Rectal smooth muscle tissue (tissue), 1 donor: ENCODE measurements around the gene SRF.
"Not testable (repeated sequence)": the region's sequence is repeated elsewhere in the genome, so short reads cannot be mapped to it uniquely, and the experiment has no call there.

ENCODE experiments used
- H3K27ac ChIP-seq: one replicate; pipeline ENCODE4 v1.7.0; 2013; ENCODE audit warnings: low read depth, low read length, inconsistent platforms
- H3K27me3 ChIP-seq: one replicate; pipeline ENCODE4 v1.7.0; 2013; ENCODE audit warnings: low read length; ENCODE audit not compliant: control insufficient read depth, insufficient read depth
- H3K36me3 ChIP-seq: one replicate; pipeline ENCODE4 v1.7.0; 2013; ENCODE audit warnings: low read length; ENCODE audit not compliant: control insufficient read depth, insufficient read depth
- H3K4me1 ChIP-seq: one replicate; pipeline ENCODE4 v1.7.0; 2013; ENCODE audit warnings: low read length; ENCODE audit not compliant: control insufficient read depth, insufficient read depth
- H3K4me3 ChIP-seq: one replicate; pipeline ENCODE4 v1.7.0; 2013; ENCODE audit warnings: low read length
- H3K9ac ChIP-seq: one replicate; pipeline ENCODE4 v1.7.0; 2013; ENCODE audit warnings: low read length

SRF gene

DNA sequence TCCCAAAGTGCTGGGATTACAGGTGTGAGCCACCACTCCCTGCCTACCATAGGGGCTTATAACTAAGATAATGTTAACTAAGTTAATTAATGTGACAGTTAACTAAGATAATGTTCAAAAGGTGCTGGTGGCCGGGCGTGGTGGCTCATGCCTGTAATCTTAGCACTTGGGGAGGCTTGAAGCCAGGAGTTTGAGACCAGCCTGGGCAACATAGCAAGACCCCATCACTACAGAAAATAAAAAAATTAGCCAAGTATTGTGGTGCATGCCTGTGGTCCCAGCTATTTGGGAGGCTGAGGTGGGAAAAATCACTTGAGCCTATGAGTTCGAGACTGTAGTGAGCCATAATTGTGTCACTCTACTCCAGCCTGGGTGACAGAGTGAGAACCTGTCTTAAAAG is 32.8 kb upstream of the SRF start:
- Histone ChIP-seq H3K27ac (no peak overlapping the region), H3K9ac (no peak overlapping the region), H3K36me3 (no peaks in the 10 kb centered on the region), H3K4me3 (no peak overlapping the region), H3K27me3 (no peaks in the 10 kb centered on the region), H3K4me1 (peaks cover 3% of the 10 kb centered on the region)

GRCh38 chr6:43139973-43140372 is 31.1 kb upstream of the SRF start:
- not testable (repeated sequence) for H3K27ac ChIP-seq, H3K9ac ChIP-seq, H3K27me3 ChIP-seq, H3K4me3 ChIP-seq, H3K4me1 ChIP-seq, H3K36me3 ChIP-seq

DNA sequence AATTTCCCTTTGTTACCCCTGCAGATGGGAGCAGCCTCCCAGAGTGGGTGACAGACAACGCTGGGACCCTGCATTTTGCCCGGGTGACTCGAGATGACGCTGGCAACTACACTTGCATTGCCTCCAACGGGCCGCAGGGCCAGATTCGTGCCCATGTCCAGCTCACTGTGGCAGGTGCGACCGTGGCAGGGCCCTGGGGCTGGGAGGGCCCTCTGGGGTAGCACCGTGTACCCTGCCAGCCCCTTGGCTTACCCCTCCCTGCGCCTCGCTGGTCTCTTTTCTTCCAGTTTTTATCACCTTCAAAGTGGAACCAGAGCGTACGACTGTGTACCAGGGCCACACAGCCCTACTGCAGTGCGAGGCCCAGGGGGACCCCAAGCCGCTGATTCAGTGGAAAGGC is 29.4 kb upstream of the SRF start:
- Histone ChIP-seq H3K36me3 (no peaks in the 10 kb centered on the region), H3K27me3 (no peaks in the 10 kb centered on the region), H3K4me1 (peaks cover 10% of the 10 kb centered on the region), H3K27ac (no peak overlapping the region), H3K9ac (no peak overlapping the region), H3K4me3 (no peak overlapping the region)

DNA sequence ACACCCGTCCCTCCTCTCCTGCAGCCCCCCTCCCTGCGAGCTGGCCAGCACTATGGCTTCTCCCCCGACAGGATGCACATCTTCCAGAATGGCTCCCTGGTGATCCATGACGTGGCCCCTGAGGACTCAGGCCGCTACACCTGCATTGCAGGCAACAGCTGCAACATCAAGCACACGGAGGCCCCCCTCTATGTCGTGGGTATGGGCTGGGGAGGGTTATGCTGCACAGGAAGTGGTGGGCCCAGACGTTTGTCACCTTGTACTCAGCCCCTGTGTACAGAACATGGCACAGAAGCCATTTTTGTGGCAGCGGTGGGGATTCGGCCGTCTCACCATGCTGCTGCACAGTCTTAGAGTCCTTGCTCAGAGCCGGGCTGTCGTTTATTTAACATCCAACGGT is 29.0 kb upstream of the SRF start:
- Histone ChIP-seq H3K27me3 (no peaks in the 10 kb centered on the region), H3K4me3 (no peak overlapping the region), H3K4me1 (peaks cover 10% of the 10 kb centered on the region), H3K36me3 (no peaks in the 10 kb centered on the region), H3K9ac (no peak overlapping the region), H3K27ac (no peak overlapping the region)

- Histone ChIP-seq H3K36me3 (no peaks in the 10 kb centered on the region), H3K27me3 (no peaks in the 10 kb centered on the region), H3K4me1 (peaks cover 10% of the 10 kb centered on the region), H3K27ac (peak overlapping the region; percentile 41), H3K4me3 (peak overlapping the region; percentile 2), H3K9ac (peak overlapping the region; percentile 3)
Observed at GRCh38 chr6:43143235-43144128, 27.6 kb upstream of the SRF start.

GRCh38 chr6:43144879-43145278 is 26.2 kb upstream of the SRF start:
- Histone ChIP-seq H3K4me1 (peaks cover 10% of the 10 kb centered on the region), H3K36me3 (no peaks in the 10 kb centered on the region), H3K27me3 (no peaks in the 10 kb centered on the region), H3K4me3 (no peak overlapping the region), H3K27ac (no peak overlapping the region), H3K9ac (no peak overlapping the region)

DNA sequence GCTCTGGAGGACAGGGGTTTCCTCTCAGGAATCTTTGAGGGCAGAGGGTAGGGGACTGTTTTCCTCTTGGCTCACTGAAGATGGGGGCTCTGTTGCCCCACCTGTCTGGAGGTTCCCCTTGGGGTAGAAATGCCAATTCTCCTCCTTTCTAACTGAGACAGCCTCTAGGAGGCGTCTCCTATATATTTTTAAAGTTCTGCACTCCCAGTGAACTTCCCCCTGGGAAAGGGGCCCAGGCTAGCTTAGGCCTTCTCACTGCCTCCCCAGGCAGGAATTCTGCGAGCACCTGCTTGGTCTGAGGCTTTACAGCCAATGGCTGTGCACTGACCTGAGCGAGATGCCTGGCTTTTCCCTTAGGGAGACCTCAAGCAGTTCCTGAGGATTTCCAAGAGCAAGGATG is 24.8 kb upstream of the SRF start:
- Histone ChIP-seq H3K27me3 (no peaks in the 10 kb centered on the region), H3K4me3 (no peak overlapping the region), H3K27ac (no peak overlapping the region), H3K36me3 (no peaks in the 10 kb centered on the region), H3K4me1 (peaks cover 10% of the 10 kb centered on the region), H3K9ac (no peak overlapping the region)

DNA sequence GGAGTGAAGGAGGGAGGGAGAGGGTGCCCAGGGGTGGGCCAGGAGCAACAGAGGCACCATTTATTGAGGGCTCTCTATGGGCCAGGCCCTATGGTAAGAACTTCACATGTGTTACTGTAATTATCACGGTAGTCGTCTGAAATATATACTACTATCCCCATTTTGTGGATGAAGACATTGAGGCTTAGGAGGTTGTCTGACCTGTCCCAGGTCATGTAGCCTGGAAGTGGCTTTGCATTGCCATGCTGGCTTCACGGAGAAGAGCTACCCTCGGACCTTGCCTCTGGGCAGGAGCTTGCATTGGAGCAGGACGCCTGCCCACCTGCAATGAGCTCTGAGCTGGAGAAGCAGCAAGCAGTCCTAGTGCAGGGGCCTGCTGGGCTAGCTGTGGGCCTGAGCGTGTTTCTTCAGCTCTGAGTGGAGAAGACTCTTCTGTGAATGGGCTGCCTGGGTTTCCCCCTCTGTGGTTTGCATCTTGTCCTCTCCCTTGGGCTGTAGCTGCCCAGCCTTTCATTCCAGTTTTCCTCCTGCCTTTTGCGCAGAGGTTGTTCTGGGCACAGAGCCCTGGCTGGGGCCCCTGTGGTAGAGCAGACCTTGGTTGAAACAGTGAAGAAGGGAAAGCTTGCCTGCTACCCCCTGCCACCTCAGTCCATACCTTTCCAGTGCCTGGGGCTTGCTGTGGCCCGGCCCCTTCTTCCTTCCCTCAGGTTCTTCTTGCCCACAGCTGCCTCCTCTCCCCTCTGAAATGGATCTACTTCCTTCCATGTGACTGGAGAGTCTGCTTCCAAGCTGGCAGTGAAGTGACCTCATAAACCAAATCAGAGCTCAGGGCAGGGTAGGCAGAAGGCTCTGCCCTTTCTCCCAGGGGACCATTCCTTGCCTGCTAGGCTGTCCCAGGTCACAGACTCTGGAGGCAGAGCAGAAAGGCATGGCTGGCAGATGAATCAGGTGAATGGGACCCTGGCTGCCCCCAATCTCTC is 24.1 kb upstream of the SRF start:
- H3K4me3 ChIP-seq, result no peak overlapping the region
- no peaks in the 10 kb centered on the region for H3K36me3 ChIP-seq
- H3K27me3 ChIP-seq, result no peaks in the 10 kb centered on the region
- H3K9ac ChIP-seq, result no peak overlapping the region
- peaks cover 10% of the 10 kb centered on the region for H3K4me1 ChIP-seq
- H3K27ac ChIP-seq, result no peak overlapping the region

DNA sequence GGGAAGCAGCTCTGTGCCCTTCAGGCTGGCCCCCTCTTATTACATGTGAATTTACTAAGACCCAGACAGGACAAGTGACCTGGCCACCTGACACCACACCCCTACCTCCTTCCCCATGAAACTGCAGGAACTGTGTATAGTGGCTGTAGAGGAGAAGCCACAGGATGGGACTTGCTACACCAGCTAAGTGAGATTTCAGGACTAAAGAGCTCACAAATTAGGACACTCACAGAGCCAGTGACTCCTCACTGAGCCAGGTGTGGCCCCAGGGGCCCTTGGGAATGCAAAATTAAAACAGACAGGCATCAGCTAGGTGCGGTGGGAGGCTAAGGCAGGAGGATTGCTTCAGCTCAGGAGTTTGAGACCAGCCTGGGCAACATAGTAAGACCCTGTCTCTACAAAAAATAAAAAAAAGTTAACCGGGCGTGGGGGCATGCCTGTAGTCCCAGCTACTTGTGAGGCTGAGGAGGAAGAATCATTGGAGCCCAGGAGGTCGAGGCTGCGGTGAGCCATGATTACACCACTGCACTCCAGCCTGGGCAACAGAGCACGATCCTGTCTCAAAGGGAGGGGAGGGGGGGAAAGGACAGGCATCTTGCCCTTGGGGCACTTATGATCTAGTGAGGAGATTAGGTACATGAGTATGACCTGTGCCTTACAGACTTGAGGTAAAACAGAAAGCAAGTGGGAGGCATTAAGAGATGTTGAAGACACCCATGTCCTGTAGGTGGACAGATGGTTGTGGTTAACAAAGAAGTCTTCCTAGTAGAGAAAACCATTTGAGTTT is 23.2 kb upstream of the SRF start:
- H3K9ac ChIP-seq, result no peak overlapping the region

DNA sequence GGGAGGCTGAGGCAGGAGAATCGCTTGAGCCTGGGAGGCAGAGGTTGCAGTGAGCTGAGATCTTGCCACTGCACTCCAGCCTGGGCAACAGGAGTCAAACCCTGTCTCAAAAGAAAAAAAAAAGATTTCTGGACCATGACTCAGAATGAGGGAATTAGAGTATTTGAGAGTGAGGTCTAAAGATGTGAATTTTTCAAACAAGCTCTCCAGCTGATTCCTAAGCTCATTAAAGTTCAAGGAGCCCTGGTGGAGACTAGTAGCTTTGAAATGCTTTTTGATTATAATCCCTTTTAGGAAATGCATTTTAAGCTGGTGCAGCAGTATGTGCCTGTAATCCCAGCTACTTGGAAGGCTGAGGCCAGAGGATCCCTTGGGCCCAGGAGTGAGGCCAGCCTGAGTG is 21.8 kb upstream of the SRF start:
- Histone ChIP-seq H3K36me3 (no peaks in the 10 kb centered on the region), H3K27me3 (no peaks in the 10 kb centered on the region), H3K27ac (no peak overlapping the region), H3K9ac (no peak overlapping the region), H3K4me3 (no peak overlapping the region), H3K4me1 (no peaks in the 10 kb centered on the region)

More for the DNA sequence above, 23.2 kb upstream of the SRF start:
- peaks cover 10% of the 10 kb centered on the region for H3K4me1 ChIP-seq
- H3K27ac ChIP-seq, result no peak overlapping the region
- no peaks in the 10 kb centered on the region for H3K27me3 ChIP-seq
- no peak overlapping the region for H3K4me3 ChIP-seq
- no peaks in the 10 kb centered on the region for H3K36me3 ChIP-seq

DNA sequence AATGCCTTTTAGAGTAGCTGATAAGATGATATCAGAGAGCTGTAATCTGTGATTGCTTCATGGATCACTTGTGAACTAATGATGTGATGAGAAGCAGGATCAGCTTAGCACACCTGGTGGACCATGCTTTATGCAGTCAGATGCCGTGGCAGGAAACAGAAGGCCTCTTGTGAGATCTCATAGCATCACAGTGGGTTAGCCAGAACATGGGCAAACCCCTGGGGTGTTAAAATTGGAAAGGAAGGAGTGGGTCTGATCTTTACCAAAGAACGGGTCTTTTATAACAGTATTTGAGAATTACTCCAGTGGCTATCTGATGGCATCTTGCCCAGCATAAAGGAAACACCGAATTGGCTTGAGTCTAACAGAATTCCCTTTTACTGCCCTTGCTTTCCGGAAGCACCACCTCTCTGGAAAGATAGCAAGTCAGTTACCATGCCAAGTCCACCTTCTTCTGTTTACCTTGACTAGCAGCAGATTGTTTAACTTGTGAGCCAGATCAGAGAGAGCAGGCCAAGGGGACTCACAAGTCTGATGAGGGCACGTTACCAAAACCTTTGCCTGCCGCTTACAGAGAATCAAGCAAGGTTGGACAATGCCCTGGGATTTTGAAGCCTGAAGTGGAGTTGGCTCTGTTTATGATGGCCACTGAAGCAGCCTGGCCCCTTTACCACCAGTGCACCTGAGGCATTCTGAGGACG is 20.9 kb upstream of the SRF start:
- Histone ChIP-seq H3K4me3 (no peak overlapping the region), H3K27me3 (no peaks in the 10 kb centered on the region), H3K27ac (no peak overlapping the region), H3K9ac (no peak overlapping the region), H3K36me3 (no peaks in the 10 kb centered on the region), H3K4me1 (no peaks in the 10 kb centered on the region)
